ENCODE data around the gene HSF2BP.
"Not testable (repeated sequence)": the region's sequence is repeated elsewhere in the genome, so short reads cannot be mapped to it uniquely, and the experiment has no call there.

The HSF2BP gene

GRCh38 chr21:43651926-43652325, 7.4 kb downstream of the HSF2BP start:
- not testable (repeated sequence) for DNase-seq (ENCODE audit: low read depth)

DNA sequence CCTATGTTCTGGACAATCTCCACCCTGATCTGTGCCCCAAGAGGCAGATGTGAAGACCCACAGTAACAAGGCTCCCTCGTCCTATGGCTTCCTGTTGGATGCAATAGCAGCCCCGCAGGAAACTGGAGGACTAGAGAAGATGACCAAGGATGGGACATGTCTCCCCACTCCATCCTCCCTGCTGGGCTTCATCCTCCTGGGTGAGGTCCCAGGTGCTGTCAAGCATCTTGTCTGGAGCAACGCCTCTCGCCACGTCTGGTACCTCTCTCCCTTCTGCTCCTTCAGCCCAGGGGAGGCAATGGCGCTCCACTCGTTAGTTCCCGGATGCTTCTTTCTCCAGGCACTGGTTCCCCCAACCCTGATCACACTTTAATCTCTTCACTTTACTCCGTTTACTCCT, 11.1 kb downstream of the HSF2BP start:
- DNase-seq (ENCODE audit: low read depth): no peak

DNA sequence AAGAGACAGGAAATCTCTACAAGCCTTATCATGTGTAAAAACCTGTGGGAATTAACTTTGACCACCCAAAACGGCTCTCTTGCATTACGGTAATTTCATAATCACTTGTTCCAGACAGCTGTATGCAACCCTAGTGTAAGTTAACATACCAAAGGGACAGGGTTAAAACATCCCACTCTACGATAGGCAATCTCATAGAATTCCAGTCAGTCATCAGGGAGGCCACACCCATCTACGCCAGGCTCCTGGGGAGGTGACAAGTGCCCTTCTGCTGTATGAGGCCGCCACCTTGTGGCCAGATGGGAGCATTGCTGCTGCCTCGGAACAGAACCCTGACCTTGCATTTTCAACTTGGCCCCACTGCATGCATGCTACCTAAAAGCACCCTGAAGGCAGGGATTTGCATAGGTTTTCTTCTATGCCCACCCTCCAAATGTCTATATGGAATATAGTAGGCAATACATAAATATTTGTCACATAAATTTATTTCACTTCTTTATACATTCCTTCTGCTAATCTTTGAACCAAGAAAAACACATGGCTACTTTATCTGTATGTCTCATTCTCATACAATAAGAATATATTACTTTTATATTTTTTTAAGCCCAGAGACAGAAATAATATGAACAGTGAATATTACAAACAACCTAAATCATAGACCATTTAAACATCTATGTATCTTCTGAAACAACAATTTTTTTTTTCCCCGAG, 12.6 kb downstream of the HSF2BP start:
- DNase-seq (ENCODE audit: low read depth): peak; percentile 60

DNA sequence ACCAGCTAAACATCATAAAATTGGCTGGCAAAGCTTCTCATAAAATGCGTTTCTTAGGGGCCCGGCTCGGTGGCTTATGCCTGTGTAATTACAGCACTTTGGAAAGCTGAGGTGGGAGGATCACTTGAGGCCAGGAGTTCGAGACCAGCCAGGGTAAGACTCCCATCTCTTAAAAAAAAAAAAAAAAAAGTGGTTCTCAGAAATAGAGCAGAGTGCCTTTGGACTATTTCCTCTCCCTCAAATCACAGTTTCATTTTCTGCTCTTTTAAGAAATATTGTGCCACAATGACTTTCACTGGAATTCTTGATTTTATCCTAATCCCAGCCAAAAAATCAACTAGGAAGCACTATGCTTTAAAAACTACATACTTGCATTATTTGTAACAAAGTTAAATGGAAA, 13.3 kb downstream of the HSF2BP start:
- no peak for DNase-seq (ENCODE audit: low read depth)

DNA sequence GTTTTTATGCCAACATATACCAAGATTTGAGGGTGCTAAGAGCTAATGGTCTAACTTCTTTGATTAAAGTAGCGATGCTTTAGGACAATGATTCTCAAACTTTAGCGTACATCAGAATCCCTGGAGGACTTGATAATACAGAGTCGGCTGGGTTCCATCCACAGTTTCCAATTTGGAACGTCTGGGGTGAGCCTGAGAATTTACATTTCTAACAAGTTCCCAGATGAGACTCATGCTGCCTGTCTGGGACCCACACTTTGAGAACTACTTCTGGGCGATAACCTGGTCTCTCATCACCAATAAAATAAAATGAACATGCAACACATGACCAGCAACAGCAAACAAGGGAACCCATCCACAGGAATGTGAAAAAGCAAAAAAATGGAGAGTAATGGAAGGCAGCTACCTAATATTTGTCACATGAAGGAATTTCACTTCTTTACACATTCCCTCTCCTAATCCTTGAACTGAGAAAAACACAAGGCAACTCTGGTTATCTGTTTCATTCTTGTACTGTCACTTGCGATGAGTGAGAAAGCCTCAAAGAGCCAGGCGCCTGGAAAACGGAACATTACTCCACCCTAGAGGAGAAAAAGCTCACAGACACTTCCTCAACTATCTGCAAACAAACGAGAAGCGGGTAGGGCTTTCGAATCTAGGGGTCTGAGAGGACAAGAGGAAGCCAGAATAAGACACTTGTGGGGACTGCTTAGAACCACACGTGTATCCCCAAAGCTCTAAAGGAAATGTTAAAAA, 14.0 kb downstream of the HSF2BP start:
- DNase-seq (ENCODE audit: low read depth): no peak

- no peak for DNase-seq (ENCODE audit: low read depth)
These were observed 14.7 kb downstream of the HSF2BP start for GRCh38 chr21:43644609-43645008.

DNA sequence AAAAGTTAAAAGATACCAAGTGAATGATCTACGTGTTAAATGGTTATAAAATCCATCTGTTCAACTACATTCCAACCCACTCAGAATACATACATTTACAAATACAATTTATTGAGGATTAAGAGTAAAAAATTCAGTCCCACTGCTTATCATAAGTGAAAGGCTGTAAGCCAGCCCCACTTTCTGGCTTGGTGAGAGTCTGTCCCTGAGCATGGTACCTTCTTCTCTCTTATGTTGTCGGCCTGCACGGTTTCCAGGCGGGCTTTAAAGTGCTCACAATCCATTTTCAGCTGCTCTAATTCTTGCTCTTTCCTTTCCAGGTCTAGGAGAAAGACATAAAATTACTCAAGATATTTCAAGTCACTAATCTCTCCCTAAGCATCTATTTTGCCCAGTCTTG, 15.2 kb downstream of the HSF2BP start:
- no peak for DNase-seq (ENCODE audit: low read depth)

- no peak for DNase-seq (ENCODE audit: low read depth)
These were observed 16.1 kb downstream of the HSF2BP start for GRCh38 chr21:43643193-43643592.

DNA sequence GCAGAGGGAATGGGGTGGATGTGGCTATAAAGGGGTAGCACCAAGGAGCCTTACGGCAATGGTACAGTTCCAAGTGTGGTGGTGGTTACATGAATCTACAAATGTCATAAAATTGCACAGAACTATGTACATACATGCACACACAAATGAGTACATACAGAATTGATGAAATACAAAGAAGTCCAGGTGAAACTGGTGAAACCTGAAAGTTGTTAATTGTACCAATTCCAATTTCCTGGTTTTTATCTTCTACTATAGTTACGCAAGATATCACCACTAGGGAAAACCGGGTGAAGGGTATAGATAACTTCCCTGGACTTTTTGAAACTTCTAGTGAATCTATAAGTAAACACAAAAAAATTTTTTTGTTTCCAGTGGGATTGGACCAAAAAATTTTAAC, 18.9 kb downstream of the HSF2BP start:
- DNase-seq (ENCODE audit: low read depth): no peak

- DNase-seq (ENCODE audit: low read depth): no peak
These were observed 19.6 kb downstream of the HSF2BP start for GRCh38 chr21:43639470-43640353.

- DNase-seq (ENCODE audit: low read depth): no peak
These were observed 21.6 kb downstream of the HSF2BP start for GRCh38 chr21:43637530-43638158.

- no peak for DNase-seq (ENCODE audit: low read depth)
These were observed 23.9 kb downstream of the HSF2BP start for GRCh38 chr21:43635436-43635835.

- no peak for DNase-seq (ENCODE audit: low read depth)
These were observed 24.7 kb downstream of the HSF2BP start for GRCh38 chr21:43634618-43635017.

GRCh38 chr21:43632373-43632905, 26.8 kb downstream of the HSF2BP start:
- DNase-seq (ENCODE audit: low read depth): no peak

DNA sequence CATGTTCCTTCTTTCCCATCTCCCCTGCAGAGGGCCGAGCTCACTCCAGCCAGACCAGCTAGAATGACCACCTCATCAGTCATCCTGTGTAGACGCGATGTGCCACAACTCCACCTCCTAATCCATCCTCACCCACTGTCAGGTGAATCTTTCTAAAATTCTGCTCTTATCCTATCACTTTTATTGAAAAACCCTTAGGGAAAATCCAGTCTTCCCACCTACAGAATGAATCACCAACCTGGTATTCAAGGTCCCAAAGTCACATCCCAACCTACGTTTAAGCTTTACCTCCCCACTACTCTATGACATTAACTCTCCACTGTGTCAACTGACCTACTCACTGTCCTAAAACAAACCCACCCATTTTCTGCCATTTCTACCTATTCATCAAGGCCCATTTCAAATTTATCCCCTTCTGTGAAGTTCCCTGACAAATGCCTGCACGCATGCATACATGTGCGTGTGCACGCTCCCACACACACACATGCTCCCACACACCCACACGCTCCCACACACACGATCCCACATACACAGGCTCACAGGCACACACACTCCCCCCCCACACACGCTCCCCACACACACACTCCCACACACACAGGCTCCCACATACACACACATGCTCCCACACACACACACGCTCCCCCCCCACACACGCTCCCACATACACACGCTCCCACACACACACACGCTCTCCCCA, 27.7 kb downstream of the HSF2BP start:
- DNase-seq (ENCODE audit: low read depth): no peak

GRCh38 chr21:43627527-43627926, 31.8 kb downstream of the HSF2BP start:
- DNase-seq (ENCODE audit: low read depth): no peak

GRCh38 chr21:43626390-43626789, 32.9 kb downstream of the HSF2BP start:
- no peak for DNase-seq (ENCODE audit: low read depth)

GRCh38 chr21:43624339-43624738, 34.9 kb downstream of the HSF2BP start:
- no peak for DNase-seq (ENCODE audit: low read depth)

GRCh38 chr21:43623588-43623987, 35.7 kb downstream of the HSF2BP start:
- no peak for DNase-seq (ENCODE audit: low read depth)

GRCh38 chr21:43622796-43623195, 36.5 kb downstream of the HSF2BP start:
- no peak for DNase-seq (ENCODE audit: low read depth)

GRCh38 chr21:43619856-43620255, 39.4 kb downstream of the HSF2BP start:
- no peak for DNase-seq (ENCODE audit: low read depth)
